ENCODE measurements around the gene ADAMTSL3. TPM values are rescaled to one million over a fixed set of nuclear protein-coding genes. Genes with fewer than 3 reads are reported as not detected.

ADAMTSL3 gene
- total RNA-seq, 1 experiment from 2014 or later = 1.8 TPM

DNA sequence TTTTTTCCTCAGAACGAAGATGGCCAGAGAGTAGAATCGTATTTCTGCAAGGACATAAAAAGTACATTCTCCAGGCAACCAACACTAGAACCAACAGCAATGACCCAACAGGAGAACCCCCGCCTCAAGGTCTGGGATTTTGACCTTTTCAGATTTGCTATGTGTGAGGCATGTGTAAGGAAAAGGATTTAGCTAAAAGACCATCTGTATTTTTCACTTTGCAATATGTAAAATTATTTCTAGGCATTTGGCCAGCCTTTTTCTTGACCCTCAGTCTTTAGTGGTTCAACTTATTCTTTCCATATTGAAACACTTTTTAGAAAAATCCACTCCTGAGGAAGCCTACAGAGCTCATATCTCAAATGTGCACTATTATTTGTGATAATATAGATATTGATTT is 362.4 kb downstream of the ADAMTSL3 start:
- CTCF ChIA-PET = interaction anchor here (0.8 to 1.9 kb wide), 2 partner anchors 19 to 22 kb away, joined by 3 to 10 read pairs; no protein-coding TSS in a partner anchor

DNA sequence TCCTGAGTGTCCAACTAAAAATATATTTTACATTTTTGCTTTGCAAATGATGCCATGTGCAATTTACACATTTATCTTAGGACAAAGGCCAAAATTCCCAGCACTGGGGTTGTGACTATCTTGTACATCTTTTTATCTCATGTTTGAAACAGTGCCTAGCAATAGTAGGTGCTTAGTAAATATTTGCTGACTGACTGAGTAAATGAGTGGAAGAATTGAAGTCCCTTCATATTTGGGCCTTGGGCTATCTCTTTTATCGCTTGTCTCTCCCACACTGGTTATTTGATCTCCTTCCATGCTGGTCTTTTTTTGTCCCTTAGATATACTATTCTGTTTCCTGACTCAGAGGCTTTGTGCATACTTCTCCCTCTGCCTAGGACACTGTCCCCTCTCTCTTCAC is 368.6 kb downstream of the ADAMTSL3 start:
- CTCF ChIA-PET = no interaction called here
- H3K36me3 Mint-ChIP-seq = no peaks in the 10 kb centered on the region
- no peaks in the 10 kb centered on the region for H3K4me1 Mint-ChIP-seq
- DNase-seq (ENCODE audit: low spot score) (no peak), ATAC-seq (no peak)
- H3K4me3 Mint-ChIP-seq = no peak overlapping the region
- H3K27me3 Mint-ChIP-seq (ENCODE audit: low read depth) = no peaks in the 10 kb centered on the region; the same call in 1 of the 2 replicates
- H3K9me3 Mint-ChIP-seq = peaks cover 14% of the 10 kb centered on the region; the same call in 1 of the 2 replicates
- no peak for TF ChIP-seq RELA (CRISPR knock-in tag; IDR thresholded peaks at IDR 0.05; ENCODE audit: borderline replicate concordance)
- TF ChIP-seq, protein P1, sequence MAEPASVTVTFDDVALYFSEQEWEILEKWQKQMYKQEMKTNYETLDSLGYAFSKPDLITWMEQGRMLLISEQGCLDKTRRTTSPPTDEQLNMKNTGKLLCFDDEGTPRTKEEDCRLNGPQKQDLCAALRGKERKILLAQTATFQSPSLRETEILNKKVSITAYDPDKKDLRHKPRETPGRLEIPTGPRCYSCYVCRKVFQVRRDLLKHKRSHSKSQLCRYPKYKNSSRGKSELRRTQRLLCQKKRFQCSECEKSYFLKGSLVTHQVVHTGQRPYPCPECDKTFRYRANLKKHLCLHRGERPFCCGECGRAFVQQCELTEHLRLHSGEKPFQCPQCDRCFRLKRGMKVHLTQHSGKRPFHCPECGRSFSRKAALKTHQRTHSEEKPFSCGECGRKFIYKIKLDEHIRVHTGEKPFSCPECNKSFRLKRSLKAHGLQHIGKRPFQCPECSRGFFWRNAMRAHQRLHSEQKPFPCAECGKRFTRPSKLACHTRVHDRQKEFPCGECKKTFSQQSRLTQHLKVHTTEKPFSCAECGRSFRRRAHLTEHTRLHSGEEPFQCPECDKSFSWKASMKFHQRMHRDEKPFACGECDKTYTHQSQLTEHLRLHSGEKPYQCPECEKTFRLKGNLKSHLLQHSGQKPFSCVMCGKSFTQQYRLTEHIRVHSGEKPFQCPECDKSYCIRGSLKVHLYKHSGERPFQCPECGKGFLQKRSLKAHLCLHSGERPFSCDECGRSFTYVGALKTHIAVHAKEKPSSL (CRISPR knock-in tag; conservative IDR thresholded peaks at IDR 0.05) = no peak
- TF ChIP-seq NFYB (CRISPR knock-in tag; conservative IDR thresholded peaks at IDR 0.05; ENCODE audit: low read depth) = no peak
- TF ChIP-seq, protein P2, sequence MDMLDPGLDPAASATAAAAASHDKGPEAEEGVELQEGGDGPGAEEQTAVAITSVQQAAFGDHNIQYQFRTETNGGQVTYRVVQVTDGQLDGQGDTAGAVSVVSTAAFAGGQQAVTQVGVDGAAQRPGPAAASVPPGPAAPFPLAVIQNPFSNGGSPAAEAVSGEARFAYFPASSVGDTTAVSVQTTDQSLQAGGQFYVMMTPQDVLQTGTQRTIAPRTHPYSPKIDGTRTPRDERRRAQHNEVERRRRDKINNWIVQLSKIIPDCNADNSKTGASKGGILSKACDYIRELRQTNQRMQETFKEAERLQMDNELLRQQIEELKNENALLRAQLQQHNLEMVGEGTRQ (CRISPR knock-in tag; IDR thresholded peaks at IDR 0.05) = no peak
- no peak for TF ChIP-seq CBFB (CRISPR knock-in tag; IDR thresholded peaks at IDR 0.05; ENCODE audit: low read depth)
- no peak overlapping the region for H3K27ac Mint-ChIP-seq
- POLR2A ChIA-PET = no interaction called here

More for the DNA sequence above, 362.4 kb downstream of the ADAMTSL3 start:
- TF ChIP-seq, protein P3, sequence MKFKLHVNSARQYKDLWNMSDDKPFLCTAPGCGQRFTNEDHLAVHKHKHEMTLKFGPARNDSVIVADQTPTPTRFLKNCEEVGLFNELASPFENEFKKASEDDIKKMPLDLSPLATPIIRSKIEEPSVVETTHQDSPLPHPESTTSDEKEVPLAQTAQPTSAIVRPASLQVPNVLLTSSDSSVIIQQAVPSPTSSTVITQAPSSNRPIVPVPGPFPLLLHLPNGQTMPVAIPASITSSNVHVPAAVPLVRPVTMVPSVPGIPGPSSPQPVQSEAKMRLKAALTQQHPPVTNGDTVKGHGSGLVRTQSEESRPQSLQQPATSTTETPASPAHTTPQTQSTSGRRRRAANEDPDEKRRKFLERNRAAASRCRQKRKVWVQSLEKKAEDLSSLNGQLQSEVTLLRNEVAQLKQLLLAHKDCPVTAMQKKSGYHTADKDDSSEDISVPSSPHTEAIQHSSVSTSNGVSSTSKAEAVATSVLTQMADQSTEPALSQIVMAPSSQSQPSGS (CRISPR knock-in tag; IDR thresholded peaks at IDR 0.05; ENCODE audit: borderline replicate concordance, low read depth) = no peak
- DNase-seq (ENCODE audit: low spot score) (no peak), ATAC-seq (no peak)
- H3K4me3 Mint-ChIP-seq = no peak overlapping the region
- H3K4me1 Mint-ChIP-seq = no peaks in the 10 kb centered on the region
- H3K27me3 Mint-ChIP-seq (ENCODE audit: low read depth) = no peaks in the 10 kb centered on the region; the same call in 1 of the 2 replicates
- POLR2A ChIA-PET = interaction anchor here (0.6 kb wide), 1 partner anchor 352 kb away, joined by 3 read pairs; no protein-coding TSS in a partner anchor
- H3K9me3 Mint-ChIP-seq = peaks cover 12% of the 10 kb centered on the region
- H3K27ac Mint-ChIP-seq = no peak overlapping the region
- H3K36me3 Mint-ChIP-seq = no peaks in the 10 kb centered on the region

DNA sequence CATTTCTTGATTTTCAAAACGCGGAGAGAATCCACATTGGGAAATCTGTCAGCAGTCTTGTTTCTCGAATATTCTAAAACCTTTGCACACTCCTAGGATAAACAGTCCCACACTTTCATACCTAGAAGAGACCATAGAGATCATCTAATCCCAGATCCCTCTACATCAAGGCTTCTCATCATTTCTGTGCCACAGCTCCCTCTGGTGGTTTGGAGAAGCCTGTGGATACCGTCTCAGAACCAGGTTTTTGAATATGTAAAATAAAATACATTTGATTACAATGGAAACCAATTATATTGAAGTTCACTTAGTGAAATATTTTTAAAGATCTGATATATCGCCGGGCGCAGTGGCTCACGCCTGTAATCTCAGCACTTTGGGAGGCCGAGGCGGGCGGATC is 369.7 kb downstream of the ADAMTSL3 start:
- CTCF ChIA-PET = interaction anchor here (0.7 to 2.8 kb wide), 3 partner anchors 8 to 30 kb away, joined by 4 to 24 read pairs (median 5); no protein-coding TSS in a partner anchor
- DNase-seq (ENCODE audit: low spot score) (peak; percentile 43), ATAC-seq (peak; percentile 73)
- no peak overlapping the region for H3K27ac Mint-ChIP-seq
- no peaks in the 10 kb centered on the region for H3K36me3 Mint-ChIP-seq
- peaks cover 3% of the 10 kb centered on the region for H3K27me3 Mint-ChIP-seq (ENCODE audit: low read depth)
- H3K9me3 Mint-ChIP-seq = peaks cover 19% of the 10 kb centered on the region; the same call in 1 of the 2 replicates
- TF ChIP-seq ZNF416 (CRISPR knock-in tag; IDR thresholded peaks at IDR 0.05) = no peak
- TF ChIP-seq, protein P4, sequence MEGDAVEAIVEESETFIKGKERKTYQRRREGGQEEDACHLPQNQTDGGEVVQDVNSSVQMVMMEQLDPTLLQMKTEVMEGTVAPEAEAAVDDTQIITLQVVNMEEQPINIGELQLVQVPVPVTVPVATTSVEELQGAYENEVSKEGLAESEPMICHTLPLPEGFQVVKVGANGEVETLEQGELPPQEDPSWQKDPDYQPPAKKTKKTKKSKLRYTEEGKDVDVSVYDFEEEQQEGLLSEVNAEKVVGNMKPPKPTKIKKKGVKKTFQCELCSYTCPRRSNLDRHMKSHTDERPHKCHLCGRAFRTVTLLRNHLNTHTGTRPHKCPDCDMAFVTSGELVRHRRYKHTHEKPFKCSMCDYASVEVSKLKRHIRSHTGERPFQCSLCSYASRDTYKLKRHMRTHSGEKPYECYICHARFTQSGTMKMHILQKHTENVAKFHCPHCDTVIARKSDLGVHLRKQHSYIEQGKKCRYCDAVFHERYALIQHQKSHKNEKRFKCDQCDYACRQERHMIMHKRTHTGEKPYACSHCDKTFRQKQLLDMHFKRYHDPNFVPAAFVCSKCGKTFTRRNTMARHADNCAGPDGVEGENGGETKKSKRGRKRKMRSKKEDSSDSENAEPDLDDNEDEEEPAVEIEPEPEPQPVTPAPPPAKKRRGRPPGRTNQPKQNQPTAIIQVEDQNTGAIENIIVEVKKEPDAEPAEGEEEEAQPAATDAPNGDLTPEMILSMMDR (IDR thresholded peaks at IDR 0.05) = peak; percentile 47
- no peaks in the 10 kb centered on the region for H3K4me1 Mint-ChIP-seq
- H3K4me3 Mint-ChIP-seq = no peak overlapping the region
- POLR2A ChIA-PET = no interaction called here

DNA sequence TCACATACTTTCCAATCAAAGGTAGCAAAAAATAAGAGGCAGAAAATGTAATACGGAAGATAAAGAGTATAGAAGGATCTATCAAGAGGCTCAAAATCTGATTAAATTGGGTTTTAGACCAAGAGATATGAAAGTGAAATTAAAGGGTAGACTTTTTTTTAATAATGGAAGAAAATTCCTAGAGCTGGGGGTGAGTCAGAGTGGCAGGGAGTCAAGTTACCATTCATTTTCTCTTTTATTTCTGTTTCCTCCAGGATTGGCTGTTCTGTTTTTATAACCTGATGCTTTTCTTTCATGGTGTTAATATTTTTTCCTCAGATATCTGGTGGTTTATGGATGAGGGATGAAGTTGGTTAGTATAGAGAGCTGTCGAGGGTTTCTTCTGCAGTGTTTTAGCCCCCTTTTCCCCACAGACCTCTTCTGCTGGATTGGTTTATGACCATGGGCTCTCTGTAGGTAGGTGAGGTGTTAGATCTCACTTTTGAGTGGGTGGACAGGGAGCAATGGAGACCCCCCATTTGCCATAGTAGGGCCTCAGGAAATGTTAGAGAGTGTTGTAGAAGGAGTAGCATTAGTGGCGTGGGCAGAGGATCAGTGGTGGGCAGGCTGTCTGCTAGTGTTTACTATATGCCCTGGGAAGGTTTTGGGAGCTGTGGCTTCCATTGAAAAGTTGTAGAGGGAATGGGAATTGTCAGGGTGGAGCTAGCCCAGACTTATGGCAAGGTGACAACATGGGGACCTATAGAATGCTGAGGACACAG is 380.1 kb downstream of the ADAMTSL3 start:
- Mint-ChIP-seq H3K4me1 (no peaks in the 10 kb centered on the region), H3K4me3 (no peak overlapping the region), H3K36me3 (no peaks in the 10 kb centered on the region), H3K27ac (no peak overlapping the region), H3K27me3 (ENCODE audit: low read depth) (peaks cover under 1% of the 10 kb centered on the region; the same call in 1 of the 2 replicates), H3K9me3 (peaks cover 12% of the 10 kb centered on the region)
- POLR2A ChIA-PET = no interaction called here
- no peak for DNase-seq (ENCODE audit: low spot score)
- ATAC-seq = no peak
- CTCF ChIA-PET = interaction anchor here (1.2 to 2.0 kb wide), 7 partner anchors 9 to 785 kb away, joined by 4 to 24 read pairs (median 5); no protein-coding TSS in a partner anchor
- TF ChIP-seq, protein P4 (IDR thresholded peaks at IDR 0.05) = no peak
- TF ChIP-seq, protein P5, sequence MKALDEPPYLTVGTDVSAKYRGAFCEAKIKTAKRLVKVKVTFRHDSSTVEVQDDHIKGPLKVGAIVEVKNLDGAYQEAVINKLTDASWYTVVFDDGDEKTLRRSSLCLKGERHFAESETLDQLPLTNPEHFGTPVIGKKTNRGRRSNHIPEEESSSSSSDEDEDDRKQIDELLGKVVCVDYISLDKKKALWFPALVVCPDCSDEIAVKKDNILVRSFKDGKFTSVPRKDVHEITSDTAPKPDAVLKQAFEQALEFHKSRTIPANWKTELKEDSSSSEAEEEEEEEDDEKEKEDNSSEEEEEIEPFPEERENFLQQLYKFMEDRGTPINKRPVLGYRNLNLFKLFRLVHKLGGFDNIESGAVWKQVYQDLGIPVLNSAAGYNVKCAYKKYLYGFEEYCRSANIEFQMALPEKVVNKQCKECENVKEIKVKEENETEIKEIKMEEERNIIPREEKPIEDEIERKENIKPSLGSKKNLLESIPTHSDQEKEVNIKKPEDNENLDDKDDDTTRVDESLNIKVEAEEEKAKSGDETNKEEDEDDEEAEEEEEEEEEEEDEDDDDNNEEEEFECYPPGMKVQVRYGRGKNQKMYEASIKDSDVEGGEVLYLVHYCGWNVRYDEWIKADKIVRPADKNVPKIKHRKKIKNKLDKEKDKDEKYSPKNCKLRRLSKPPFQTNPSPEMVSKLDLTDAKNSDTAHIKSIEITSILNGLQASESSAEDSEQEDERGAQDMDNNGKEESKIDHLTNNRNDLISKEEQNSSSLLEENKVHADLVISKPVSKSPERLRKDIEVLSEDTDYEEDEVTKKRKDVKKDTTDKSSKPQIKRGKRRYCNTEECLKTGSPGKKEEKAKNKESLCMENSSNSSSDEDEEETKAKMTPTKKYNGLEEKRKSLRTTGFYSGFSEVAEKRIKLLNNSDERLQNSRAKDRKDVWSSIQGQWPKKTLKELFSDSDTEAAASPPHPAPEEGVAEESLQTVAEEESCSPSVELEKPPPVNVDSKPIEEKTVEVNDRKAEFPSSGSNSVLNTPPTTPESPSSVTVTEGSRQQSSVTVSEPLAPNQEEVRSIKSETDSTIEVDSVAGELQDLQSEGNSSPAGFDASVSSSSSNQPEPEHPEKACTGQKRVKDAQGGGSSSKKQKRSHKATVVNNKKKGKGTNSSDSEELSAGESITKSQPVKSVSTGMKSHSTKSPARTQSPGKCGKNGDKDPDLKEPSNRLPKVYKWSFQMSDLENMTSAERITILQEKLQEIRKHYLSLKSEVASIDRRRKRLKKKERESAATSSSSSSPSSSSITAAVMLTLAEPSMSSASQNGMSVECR (CRISPR knock-in tag; IDR thresholded peaks at IDR 0.05; ENCODE audit: borderline replicate concordance) = no peak
- TF ChIP-seq SMAD3 (CRISPR knock-in tag; IDR thresholded peaks at IDR 0.05; ENCODE audit: borderline replicate concordance) = no peak
- no peak for TF ChIP-seq MYBL2 (CRISPR knock-in tag; IDR thresholded peaks at IDR 0.05)
- TF ChIP-seq, protein P6, sequence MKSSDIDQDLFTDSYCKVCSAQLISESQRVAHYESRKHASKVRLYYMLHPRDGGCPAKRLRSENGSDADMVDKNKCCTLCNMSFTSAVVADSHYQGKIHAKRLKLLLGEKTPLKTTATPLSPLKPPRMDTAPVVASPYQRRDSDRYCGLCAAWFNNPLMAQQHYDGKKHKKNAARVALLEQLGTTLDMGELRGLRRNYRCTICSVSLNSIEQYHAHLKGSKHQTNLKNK (CRISPR knock-in tag; IDR thresholded peaks at IDR 0.05) = no peak
